Naive B cell (primary cell): Measurements from ENCODE around the gene GDPD4. TPM values are rescaled to one million over a fixed set of nuclear protein-coding genes. Genes with fewer than 3 reads are reported as not detected.
A peak's percentile ranks its signal among the peaks of the same experiment; 100 is the strongest.

Experiments
- ATAC-seq, 2 donors: fragments of 150-1000 bp; cut with Tn5 transposase; 2 replicates each; pipeline ENCODE4 v1.10.0; 2021; ENCODE audit warnings: low read depth in 2 of 2, mild to moderate bottlenecking in 2 of 2, moderate library complexity in 2 of 2
- DNase-seq: peaks from one replicate; pipeline ENCODE4 v3.0.0; 2022
- H3K27ac Mint-ChIP-seq, 6 donors: one replicate each; pipeline ENCODE4 v1.8.0; 2020 to 2022; ENCODE audit warnings: mild to moderate bottlenecking in 6 of 6, mixed read lengths in 6 of 6, moderate library complexity in 5 of 6, inconsistent platforms in 2 of 6
- H3K27me3 Mint-ChIP-seq, 3 donors: one replicate each; pipeline ENCODE4 v1.8.0; 2021 to 2022; ENCODE audit warnings: mixed read lengths in 3 of 3, mild to moderate bottlenecking in 1 of 3
- H3K36me3 Mint-ChIP-seq, 2 donors: one replicate each; pipeline ENCODE4 v1.8.0; 2020 to 2022; ENCODE audit warnings: mixed read lengths in 2 of 2, inconsistent platforms in 1 of 2, mild to moderate bottlenecking in 1 of 2
- H3K4me1 Mint-ChIP-seq, 3 donors: one replicate each; pipeline ENCODE4 v1.8.0; 2020 to 2022; ENCODE audit warnings: mixed read lengths in 3 of 3, inconsistent platforms in 1 of 3, mild to moderate bottlenecking in 1 of 3, moderate library complexity in 1 of 3
- H3K4me3 Mint-ChIP-seq, 8 donors: one replicate each; pipeline ENCODE4 v1.8.0; 2020 to 2022; ENCODE audit warnings: mild to moderate bottlenecking in 8 of 8, mixed read lengths in 8 of 8, moderate library complexity in 8 of 8, inconsistent platforms in 2 of 8
- H3K9me3 Mint-ChIP-seq, 7 donors: one replicate each; pipeline ENCODE4 v1.8.0; 2020 to 2022; ENCODE audit warnings: mixed read lengths in 7 of 7, mild to moderate bottlenecking in 5 of 7, inconsistent platforms in 2 of 7, moderate library complexity in 1 of 7
- polyA plus RNA-seq, 6 donors: library from polyadenylated mRNA; unstranded; fragments of 300-500 nt; fragmentation: Illumina TruSeq; gene quantifications; one replicate each; pipeline ENCODE4 v1.2.3, GENCODE V29; 2021; ENCODE audit warnings: low read depth in 6 of 6

GDPD4 gene
- polyA plus RNA-seq, 6 donors from 2014 or later, result not detected

- Mint-ChIP-seq H3K27ac (no peak overlapping the region), H3K4me1 (no peaks in the 10 kb centered on the region), H3K4me3 (no peak overlapping the region), H3K36me3 (no peaks in the 10 kb centered on the region), H3K9me3 (peaks cover 11 to 28% (median 12%) of the 10 kb centered on the region in 7 donors), H3K27me3 (peaks cover 0 to 5% (median 0%) of the 10 kb centered on the region in 3 donors)
- ATAC-seq, result no peak
- no peak for DNase-seq
These were observed 50.4 kb downstream of the GDPD4 start for GRCh38 chr11:77250881-77251640.

- H3K27ac Mint-ChIP-seq, result no peak overlapping the region
- no peak for DNase-seq
- ATAC-seq, result no peak
- H3K36me3 Mint-ChIP-seq, result no peaks in the 10 kb centered on the region
- H3K4me3 Mint-ChIP-seq, result no peak overlapping the region
- H3K27me3 Mint-ChIP-seq, result no peaks in the 10 kb centered on the region
- H3K9me3 Mint-ChIP-seq, result peaks cover 11 to 28% (median 12%) of the 10 kb centered on the region in 7 donors
- H3K4me1 Mint-ChIP-seq, result no peaks in the 10 kb centered on the region
These were observed 52.1 kb downstream of the GDPD4 start for GRCh38 chr11:77249427-77249826.

DNA sequence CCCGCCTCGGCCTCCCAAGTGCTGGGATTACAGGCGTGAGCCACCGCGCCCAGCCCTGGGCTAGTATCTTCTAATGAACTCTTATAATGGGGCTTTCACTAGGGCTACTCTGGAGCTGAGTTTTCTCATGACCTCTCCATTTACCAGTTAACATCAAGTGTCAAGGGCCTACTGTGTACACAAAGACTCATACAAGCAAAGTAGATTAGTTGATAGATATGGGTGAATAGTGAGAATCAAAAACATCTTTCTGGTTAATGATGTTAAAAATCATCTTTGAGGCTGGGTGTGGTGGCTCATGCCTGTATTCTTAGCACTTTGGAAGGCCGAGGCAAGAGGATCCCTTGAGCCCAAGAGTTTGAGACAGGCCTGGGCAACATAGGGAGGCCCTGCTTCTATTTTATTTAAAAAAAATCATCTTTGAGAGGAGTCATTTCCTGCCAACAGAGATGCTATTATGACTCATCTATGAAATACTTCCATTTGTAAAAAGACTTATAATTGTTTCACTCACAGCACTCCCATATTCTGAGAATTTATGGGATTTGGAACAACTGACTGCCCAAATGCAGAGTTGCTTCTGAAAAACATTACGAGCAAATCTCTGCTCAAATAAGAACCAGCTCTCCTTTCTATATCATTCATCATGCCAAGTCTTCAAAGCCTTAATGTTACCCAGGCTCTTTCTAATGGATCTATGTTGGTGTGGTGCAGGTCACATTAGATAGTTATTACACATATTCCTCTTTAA lies 57.0 kb downstream of the GDPD4 start:
- no peak for ATAC-seq
- Mint-ChIP-seq H3K27ac (peak overlapping the region in 1 of 6 donors; percentile 58), H3K36me3 (no peaks in the 10 kb centered on the region), H3K9me3 (peaks cover 0 to 7% (median 0%) of the 10 kb centered on the region in 7 donors), H3K4me1 (no peaks in the 10 kb centered on the region), H3K27me3 (no peaks in the 10 kb centered on the region), H3K4me3 (no peak overlapping the region)
- no peak for DNase-seq

GRCh38 chr11:77236901-77237300 lies 64.6 kb downstream of the GDPD4 start:
- peaks cover 0 to 10% (median 2%) of the 10 kb centered on the region in 7 donors for H3K9me3 Mint-ChIP-seq
- H3K4me1 Mint-ChIP-seq, result no peaks in the 10 kb centered on the region
- DNase-seq (no peak), ATAC-seq (no peak)
- no peaks in the 10 kb centered on the region for H3K36me3 Mint-ChIP-seq
- H3K4me3 Mint-ChIP-seq, result no peak overlapping the region
- no peak overlapping the region for H3K27ac Mint-ChIP-seq
- peaks cover 0 to 8% (median 0%) of the 10 kb centered on the region in 3 donors for H3K27me3 Mint-ChIP-seq

- H3K9me3 Mint-ChIP-seq, result peaks cover 0 to 2% (median 0%) of the 10 kb centered on the region in 7 donors
- ATAC-seq, result no peak
- no peak for DNase-seq
- no peaks in the 10 kb centered on the region for H3K36me3 Mint-ChIP-seq
- no peak overlapping the region for H3K4me3 Mint-ChIP-seq
- no peaks in the 10 kb centered on the region for H3K4me1 Mint-ChIP-seq
- H3K27ac Mint-ChIP-seq, result no peak overlapping the region
- peaks cover 0 to 8% (median 0%) of the 10 kb centered on the region in 3 donors for H3K27me3 Mint-ChIP-seq
These were observed 68.5 kb downstream of the GDPD4 start for GRCh38 chr11:77233011-77233410.

DNA sequence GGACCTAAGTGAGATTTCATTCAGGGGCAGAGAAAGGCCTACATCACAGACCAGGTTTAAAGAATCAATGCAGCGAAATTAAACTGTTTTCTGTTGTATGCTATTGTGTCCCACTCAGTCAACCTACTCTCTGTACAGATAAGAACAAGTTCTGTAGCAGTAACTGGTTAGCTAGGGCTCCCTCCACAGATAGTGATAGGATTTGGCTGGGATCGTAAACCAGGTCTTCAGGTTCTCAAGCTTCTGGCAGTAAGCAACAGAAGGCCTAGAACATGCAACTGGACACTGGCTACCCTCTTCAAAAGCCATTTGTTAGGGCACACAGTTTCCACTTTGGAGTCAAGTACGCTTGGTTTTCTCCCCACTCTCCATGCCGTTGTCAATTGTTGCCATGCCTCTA lies 69.2 kb downstream of the GDPD4 start:
- no peaks in the 10 kb centered on the region for H3K36me3 Mint-ChIP-seq
- peaks cover 0 to 2% (median 0%) of the 10 kb centered on the region in 7 donors for H3K9me3 Mint-ChIP-seq
- H3K4me3 Mint-ChIP-seq, result no peak overlapping the region
- peaks cover 3 to 10% (median 7%) of the 10 kb centered on the region in 3 donors for H3K27me3 Mint-ChIP-seq
- DNase-seq (no peak), ATAC-seq (no peak)
- no peak overlapping the region for H3K27ac Mint-ChIP-seq
- H3K4me1 Mint-ChIP-seq, result no peaks in the 10 kb centered on the region

DNA sequence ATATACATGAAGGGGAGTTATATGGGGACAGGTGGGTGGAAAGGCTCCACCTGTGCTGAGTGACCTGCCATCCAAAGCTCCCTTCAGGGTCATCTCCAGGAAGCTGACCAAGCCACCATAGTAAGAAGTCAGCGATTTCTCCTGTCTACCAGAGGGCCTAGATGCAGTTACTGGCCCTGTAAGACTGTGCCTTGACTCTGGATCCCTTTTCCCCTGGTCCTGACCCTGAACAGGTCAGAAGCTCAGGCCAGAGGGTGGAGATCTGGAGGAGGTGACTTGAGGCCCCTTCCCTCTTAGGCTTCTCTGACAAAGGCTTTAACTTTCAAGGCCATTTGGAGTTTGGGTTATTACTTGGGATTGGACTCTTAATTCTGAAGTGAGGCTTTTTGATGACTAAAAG lies 69.7 kb downstream of the GDPD4 start:
- no peak for DNase-seq
- Mint-ChIP-seq H3K9me3 (peaks cover 0 to 4% (median 0%) of the 10 kb centered on the region in 7 donors), H3K27me3 (peaks cover 7 to 15% (median 12%) of the 10 kb centered on the region in 3 donors), H3K4me3 (no peak overlapping the region), H3K27ac (no peak overlapping the region), H3K4me1 (no peaks in the 10 kb centered on the region), H3K36me3 (no peaks in the 10 kb centered on the region)
- ATAC-seq, result no peak

GRCh38 chr11:77230878-77231605 lies 70.4 kb downstream of the GDPD4 start:
- no peaks in the 10 kb centered on the region for H3K36me3 Mint-ChIP-seq
- H3K4me1 Mint-ChIP-seq, result no peaks in the 10 kb centered on the region
- H3K27ac Mint-ChIP-seq, result peak overlapping the region in 1 of 6 donors; percentile 36
- no peak for DNase-seq
- H3K4me3 Mint-ChIP-seq, result no peak overlapping the region
- no peak for ATAC-seq
- peaks cover 0 to 5% (median 3%) of the 10 kb centered on the region in 7 donors for H3K9me3 Mint-ChIP-seq
- H3K27me3 Mint-ChIP-seq, result peaks cover 8 to 14% (median 13%) of the 10 kb centered on the region in 3 donors

DNA sequence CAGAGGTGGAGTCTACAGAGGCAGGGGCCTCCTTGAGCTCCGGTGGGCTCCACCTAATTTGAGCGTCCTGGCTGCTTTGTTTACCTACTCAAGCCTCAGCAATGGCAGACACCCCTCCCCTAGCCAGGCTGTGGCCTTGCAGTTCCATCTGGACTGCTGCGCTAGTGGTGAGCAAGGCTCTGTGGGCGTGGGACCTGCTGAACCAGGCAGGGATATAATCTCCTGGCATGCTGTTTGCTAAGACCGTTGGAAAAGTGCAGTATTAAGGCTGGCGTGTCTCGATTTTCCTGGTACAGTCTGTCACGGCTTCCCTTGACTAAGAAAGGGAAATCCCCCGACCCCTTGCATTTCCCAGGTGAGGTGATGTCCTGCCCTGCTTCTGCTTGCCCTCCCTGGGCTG lies 77.7 kb downstream of the GDPD4 start:
- no peaks in the 10 kb centered on the region for H3K36me3 Mint-ChIP-seq
- H3K4me1 Mint-ChIP-seq, result no peaks in the 10 kb centered on the region
- H3K27me3 Mint-ChIP-seq, result peaks cover 20 to 41% (median 34%) of the 10 kb centered on the region in 3 donors
- ATAC-seq, result no peak
- no peak overlapping the region for H3K4me3 Mint-ChIP-seq
- no peak overlapping the region for H3K27ac Mint-ChIP-seq
- no peak for DNase-seq
- peaks cover 0 to 12% (median 5%) of the 10 kb centered on the region in 7 donors for H3K9me3 Mint-ChIP-seq

DNA sequence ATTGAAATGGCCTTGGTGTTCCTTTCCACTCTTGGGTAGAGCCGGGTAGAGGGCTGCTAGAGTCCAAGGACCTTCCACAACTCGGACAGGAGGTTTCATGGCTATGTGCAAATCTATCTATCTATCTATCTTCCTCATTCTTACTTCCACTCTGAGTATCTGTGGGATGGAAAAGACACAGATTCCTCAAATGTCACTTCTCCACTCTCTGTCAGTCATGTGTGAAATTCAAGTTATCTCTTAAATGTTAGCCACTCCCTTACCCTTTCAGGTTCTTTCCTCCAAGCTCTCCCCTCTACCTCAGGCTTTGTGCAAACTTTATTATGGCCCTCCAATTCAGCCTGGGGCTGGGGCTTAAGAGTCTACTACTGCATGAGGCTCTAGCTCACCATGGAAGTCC lies 84.3 kb downstream of the GDPD4 start:
- Mint-ChIP-seq H3K36me3 (no peaks in the 10 kb centered on the region), H3K9me3 (peaks cover 0 to 10% (median 0%) of the 10 kb centered on the region in 7 donors), H3K4me3 (no peak overlapping the region), H3K4me1 (no peaks in the 10 kb centered on the region), H3K27ac (no peak overlapping the region), H3K27me3 (peaks cover 0 to 11% (median 8%) of the 10 kb centered on the region in 3 donors)
- ATAC-seq, result no peak
- no peak for DNase-seq

DNA sequence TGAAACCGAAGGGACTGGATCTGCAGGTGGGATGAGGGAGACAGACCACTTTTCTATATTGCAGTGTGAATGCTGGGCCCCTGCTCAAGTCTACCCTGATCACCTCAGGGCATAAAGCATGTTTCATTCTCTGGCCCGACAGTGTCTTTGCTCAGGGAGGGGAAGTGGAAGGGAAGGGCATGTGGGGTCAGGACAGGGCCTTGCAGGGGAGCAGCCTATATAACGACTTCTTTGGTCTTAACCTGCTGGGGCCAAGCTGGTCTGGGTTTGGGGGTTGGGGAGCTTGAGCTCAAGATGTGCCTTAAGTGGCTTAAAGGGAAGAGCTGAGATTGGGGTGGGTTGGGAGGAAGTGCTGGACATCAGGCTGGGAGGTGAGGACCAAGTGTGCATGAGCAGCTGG lies 86.4 kb downstream of the GDPD4 start:
- peak overlapping the region in 1 of 6 donors; percentile 64 for H3K27ac Mint-ChIP-seq
- no peak overlapping the region for H3K4me3 Mint-ChIP-seq
- peaks cover 0 to 8% (median 0%) of the 10 kb centered on the region in 7 donors for H3K9me3 Mint-ChIP-seq
- H3K36me3 Mint-ChIP-seq, result no peaks in the 10 kb centered on the region
- ATAC-seq, result no peak
- no peaks in the 10 kb centered on the region for H3K27me3 Mint-ChIP-seq
- DNase-seq, result no peak
- H3K4me1 Mint-ChIP-seq, result no peaks in the 10 kb centered on the region

DNA sequence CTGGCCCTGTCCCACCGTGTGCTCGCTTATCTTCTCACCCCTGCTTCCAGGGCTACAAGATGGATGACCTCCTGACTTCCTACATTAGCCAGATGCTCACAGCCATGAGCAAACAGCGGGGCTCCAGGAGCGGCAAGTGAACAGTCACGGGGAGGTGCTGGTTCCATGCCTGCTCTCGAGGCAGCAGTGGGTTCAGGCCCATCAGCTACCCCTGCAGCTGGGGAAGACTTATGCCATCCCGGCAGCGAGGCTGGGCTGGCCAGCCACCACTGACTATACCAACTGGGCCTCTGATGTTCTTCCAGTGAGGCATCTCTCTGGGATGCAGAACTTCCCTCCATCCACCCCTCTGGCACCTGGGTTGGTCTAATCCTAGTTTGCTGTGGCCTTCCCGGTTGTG lies 86.9 kb downstream of the GDPD4 start:
- H3K27ac Mint-ChIP-seq, result no peak overlapping the region
- ATAC-seq (no peak), DNase-seq (no peak)
- H3K27me3 Mint-ChIP-seq, result peaks cover 0 to 4% (median 0%) of the 10 kb centered on the region in 3 donors
- H3K36me3 Mint-ChIP-seq, result no peaks in the 10 kb centered on the region
- H3K4me1 Mint-ChIP-seq, result no peaks in the 10 kb centered on the region
- H3K9me3 Mint-ChIP-seq, result peaks cover 0 to 5% (median 0%) of the 10 kb centered on the region in 7 donors
- no peak overlapping the region for H3K4me3 Mint-ChIP-seq

DNA sequence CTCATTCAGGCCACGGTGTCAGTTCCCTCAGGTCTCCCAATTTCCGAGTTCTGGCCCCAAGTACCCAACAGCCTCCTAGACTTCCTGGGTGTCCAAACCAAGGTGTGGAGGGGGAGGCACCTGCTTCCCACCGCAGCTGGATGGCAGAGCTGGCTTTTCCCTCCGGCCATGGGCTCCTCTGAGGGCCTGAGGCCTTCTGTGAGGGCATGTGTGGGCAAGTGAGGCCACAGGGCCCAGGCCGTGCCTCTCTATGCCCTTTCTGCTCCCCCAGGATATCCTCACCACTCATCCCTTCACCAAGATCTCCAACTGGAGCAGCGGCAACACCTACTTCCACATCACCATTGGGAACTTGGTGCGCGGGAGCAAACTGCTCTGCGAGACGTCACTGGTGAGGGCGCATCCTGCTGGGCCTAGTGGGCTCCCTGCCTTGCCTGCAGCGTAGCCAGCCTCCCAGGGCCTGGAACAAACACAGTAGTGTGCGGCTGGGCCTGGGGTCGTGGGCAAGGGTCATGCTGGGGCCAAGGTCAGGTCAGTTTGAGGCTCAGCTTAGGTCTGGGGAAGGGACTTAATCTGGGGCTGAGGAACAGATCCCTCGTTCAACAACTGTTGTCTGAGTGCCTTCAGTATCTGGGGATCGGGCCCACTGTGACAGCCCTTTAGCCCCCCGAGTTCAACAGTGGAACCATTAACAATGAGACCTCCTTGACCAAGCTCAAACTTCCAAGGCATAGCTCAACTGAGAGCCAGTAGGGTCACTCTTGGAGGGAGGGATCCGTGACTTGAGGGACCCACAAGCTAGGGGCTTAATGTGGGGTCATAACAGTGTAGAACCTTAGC lies 87.7 kb downstream of the GDPD4 start:
- H3K9me3 Mint-ChIP-seq, result peaks cover 0 to 1% (median 0%) of the 10 kb centered on the region in 7 donors
- peaks cover 0 to 6% (median 0%) of the 10 kb centered on the region in 3 donors for H3K27me3 Mint-ChIP-seq
- H3K36me3 Mint-ChIP-seq, result no peaks in the 10 kb centered on the region
- H3K4me1 Mint-ChIP-seq, result no peaks in the 10 kb centered on the region
- H3K4me3 Mint-ChIP-seq, result no peak overlapping the region
- ATAC-seq (no peak), DNase-seq (no peak)
- no peak overlapping the region for H3K27ac Mint-ChIP-seq
